Measurements from ENCODE around the gene SAC3D1. TPM values are rescaled to one million over a fixed set of nuclear protein-coding genes. Genes with fewer than 3 reads are reported as not detected.
A peak's percentile ranks its signal among the peaks of the same experiment; 100 is the strongest.

The SAC3D1 gene
- polyA plus RNA-seq, 1 of the 3 experiments (the other 2 are of a cell fraction): 22.5 TPM

- TF ChIP-seq RXRA (IDR thresholded peaks at IDR 0.05; ENCODE audit: borderline replicate concordance, low read depth) (no peak), ZBTB33 (IDR thresholded peaks at IDR 0.05; ENCODE audit: borderline replicate concordance, low read depth) (no peak)
These were observed 46.7 kb upstream of the SAC3D1 start (continued) for GRCh38 chr11:64994318-64994717.

- DNase-seq: no peak
- Histone ChIP-seq H3K27ac (ENCODE audit: low read depth in 2 of 2, low read length in 1 of 2) (no peak overlapping the region), H3K4me1 (ENCODE audit: control insufficient read depth in 1 of 2, insufficient read depth in 2 of 2, low read depth in 1 of 2, low read length in 1 of 2) (no peaks in the 10 kb centered on the region; a peak in 1 of 4 replicates), H3F3A (replicated peaks; ENCODE audit: insufficient read depth) (no peaks in the 10 kb centered on the region), H3K9ac (no peak overlapping the region), H3K27me3 (ENCODE audit: insufficient read depth) (no peaks in the 10 kb centered on the region), H3K79me2 (ENCODE audit: insufficient read depth) (no peaks in the 10 kb centered on the region), H3K9me3 (no peaks in the 10 kb centered on the region), H3K9me2 (no peaks in the 10 kb centered on the region), H4K20me1 (ENCODE audit: insufficient read depth) (no peaks in the 10 kb centered on the region), H3K4me3 (ENCODE audit: low read depth in 2 of 2, low read length in 1 of 2) (no peak overlapping the region), H3K36me3 (replicated peaks in 1 of 2; ENCODE audit: control insufficient read depth in 1 of 2, insufficient read depth in 2 of 2, low read length in 1 of 2) (no peaks in the 10 kb centered on the region), H3K4me2 (no peak overlapping the region), H2AFZ (ENCODE audit: low read depth) (no peak overlapping the region)
- ChIA-PET CTCF (interaction anchor here (0.7 to 2.0 kb wide), 10 partner anchors 11 to 150 kb away, joined by 3 to 7 read pairs (median 3); partner anchors contain the start of genes ARL2 and SNX15), POLR2A (no interaction called here)
- WGBS (ENCODE audit: low lambda C conversion rate): 72% methylated on average over 11 of the region's 11 CpGs
- TF ChIP-seq FOSL2 (IDR thresholded peaks at IDR 0.05; ENCODE audit: borderline replicate concordance, low read depth) (no peak), MXI1 (IDR thresholded peaks at IDR 0.05; ENCODE audit: low read depth, low read length) (no peak), MAX (IDR thresholded peaks at IDR 0.05; ENCODE audit: low read depth) (no peak), EZH2phosphoT487 (IDR thresholded peaks at IDR 0.05; ENCODE audit: borderline replicate concordance, low read depth) (no peak), TAF1 (IDR thresholded peaks at IDR 0.05; ENCODE audit: borderline replicate concordance, low read depth, low read length) (no peak), NRF1 (IDR thresholded peaks at IDR 0.05; ENCODE audit: low read depth, low read length) (no peak), FOXJ3 (CRISPR knock-in tag; IDR thresholded peaks at IDR 0.05) (no peak), RXRA (IDR thresholded peaks at IDR 0.05; ENCODE audit: borderline replicate concordance, low read depth) (no peak), NFIC (IDR thresholded peaks at IDR 0.05; ENCODE audit: borderline replicate concordance) (no peak), SMC3 (IDR thresholded peaks at IDR 0.05; ENCODE audit: low read depth, low read length) (no peak), GABPA (IDR thresholded peaks at IDR 0.05; ENCODE audit: low read depth) (no peak)
These were observed 44.7 kb upstream of the SAC3D1 start for GRCh38 chr11:64996327-64996709.

GRCh38 chr11:64996710-64997380 is 44.2 kb upstream of the SAC3D1 start, which contains the start of gene BATF2:
Gene BATF2, minus strand, starts transcription at chr11:64996971. Its CDS starts 57 bp downstream, at chr11:64996914.
- Histone ChIP-seq H3K9ac (no peak within 1 kb of the TSS), H4K20me1 (ENCODE audit: insufficient read depth) (no peaks in the 10 kb centered on the region), H3K4me2 (no peak within 1 kb of the TSS), H3K4me1 (ENCODE audit: control insufficient read depth in 1 of 2, insufficient read depth in 2 of 2, low read depth in 1 of 2, low read length in 1 of 2) (no peaks in the 10 kb centered on the region; a peak in 1 of 4 replicates), H3K36me3 (replicated peaks in 1 of 2; ENCODE audit: control insufficient read depth in 1 of 2, insufficient read depth in 2 of 2, low read length in 1 of 2) (no peaks in the 10 kb centered on the region), H3F3A (replicated peaks; ENCODE audit: insufficient read depth) (no peaks in the 10 kb centered on the region), H3K27ac (ENCODE audit: low read depth in 2 of 2, low read length in 1 of 2) (no peak within 1 kb of the TSS), H3K27me3 (ENCODE audit: insufficient read depth) (no peaks in the 10 kb centered on the region), H3K9me2 (no peaks in the 10 kb centered on the region), H2AFZ (ENCODE audit: low read depth) (no peak within 1 kb of the TSS), H3K79me2 (ENCODE audit: insufficient read depth) (no peaks in the 10 kb centered on the region), H3K4me3 (ENCODE audit: low read depth in 2 of 2, low read length in 1 of 2) (no peak within 1 kb of the TSS), H3K9me3 (no peaks in the 10 kb centered on the region)
- peak; percentile 64 for DNase-seq
- 58% methylated on average over 6 of the region's 9 CpGs for WGBS (ENCODE audit: low lambda C conversion rate)
- ChIA-PET POLR2A (interaction anchor here (0.9 kb wide), 1 partner anchor 72 kb away, joined by 3 read pairs; the partner anchor contains the start of gene PPP2R5B), CTCF (interaction anchor here (0.7 to 2.0 kb wide), 9 partner anchors 11 to 150 kb away, joined by 3 to 7 read pairs (median 3); partner anchors contain the start of genes ARL2 and SNX15)
- TF ChIP-seq EZH2phosphoT487 (IDR thresholded peaks at IDR 0.05; ENCODE audit: borderline replicate concordance, low read depth) (no peak), EP300 (IDR thresholded peaks at IDR 0.05; ENCODE audit: borderline replicate concordance in 1 of 2, low read depth in 1 of 2, low read length in 1 of 2) (no peak), USF1 (IDR thresholded peaks at IDR 0.05; ENCODE audit: borderline replicate concordance, low read depth) (peak; percentile 64), CTCF (IDR thresholded peaks at IDR 0.05) (peak; percentile 44), CHD2 (IDR thresholded peaks at IDR 0.05; ENCODE audit: low read length, partially characterized antibody) (no peak), SMC3 (IDR thresholded peaks at IDR 0.05; ENCODE audit: low read depth, low read length) (peak; percentile 32), MAX (IDR thresholded peaks at IDR 0.05; ENCODE audit: low read depth) (peak; percentile 35; the same call in 1 of the 2 replicates), RAD21 (IDR thresholded peaks at IDR 0.05; ENCODE audit: low read length) (peak; percentile 56)

Measured in SK-N-SH (cell line).